Duodenal mucosa (tissue), 2 donors: ENCODE results near the gene SCAF8.
"Not testable (repeated sequence)": the region's sequence is repeated elsewhere in the genome, so short reads cannot be mapped to it uniquely, and the experiment has no call there.

Source experiments
- H3K27ac ChIP-seq: one replicate; pipeline ENCODE4 v1.7.0; 2013; ENCODE audit warnings: low read depth, low read length
- H3K27me3 ChIP-seq, 2 donors: one replicate each; pipeline ENCODE4 v1.7.0; 2013; ENCODE audit warnings: low read length in 2 of 2, control low read depth in 1 of 2; ENCODE audit not compliant: insufficient read depth in 2 of 2, control insufficient read depth in 1 of 2
- H3K36me3 ChIP-seq, 2 donors: one replicate each; pipeline ENCODE4 v1.7.0; 2013; ENCODE audit warnings: low read length in 2 of 2, control low read depth in 1 of 2; ENCODE audit not compliant: insufficient read depth in 2 of 2, control insufficient read depth in 1 of 2
- H3K4me1 ChIP-seq, 2 donors: one replicate each; pipeline ENCODE4 v1.7.0; 2013; ENCODE audit warnings: low read length in 2 of 2, control low read depth in 1 of 2; ENCODE audit not compliant: insufficient read depth in 2 of 2, control insufficient read depth in 1 of 2
- H3K4me3 ChIP-seq, 2 donors: one replicate each; pipeline ENCODE4 v1.7.0; 2013; ENCODE audit warnings: low read length in 2 of 2, low read depth in 1 of 2
- H3K9ac ChIP-seq, 2 donors: one replicate each; pipeline ENCODE4 v1.7.0; 2013; ENCODE audit warnings: low read length in 2 of 2, low read depth in 1 of 2
- H3K9me3 ChIP-seq, 2 donors: one replicate each; pipeline ENCODE4 v1.7.0; 2013; ENCODE audit warnings: low read length in 2 of 2, control low read depth in 1 of 2; ENCODE audit not compliant: control insufficient read depth in 1 of 2

SCAF8 gene

DNA sequence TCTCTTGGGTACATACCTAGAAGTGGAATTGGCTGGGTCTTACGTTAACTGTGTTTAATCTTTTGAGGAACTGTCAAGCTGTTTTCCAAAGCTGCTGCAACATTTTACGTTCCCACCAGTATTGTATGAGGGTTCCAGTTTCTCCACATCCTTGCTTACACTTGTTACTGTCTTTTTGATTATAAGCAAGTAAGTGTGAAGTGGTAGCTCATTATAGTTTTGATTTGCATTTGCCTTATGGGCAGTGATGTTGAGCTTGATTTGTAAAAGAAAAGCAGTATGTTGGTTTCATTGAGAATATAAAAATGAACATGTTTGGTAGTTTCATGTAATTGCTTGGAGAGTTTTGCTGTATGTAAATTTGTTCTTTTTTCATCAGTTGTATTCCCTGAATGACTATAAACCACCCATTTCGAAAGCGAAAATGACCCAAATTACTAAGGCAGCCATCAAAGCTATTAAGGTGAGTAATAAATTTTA lies 40.4 kb downstream of the SCAF8 start:
- Histone ChIP-seq H3K27ac (no peak overlapping the region), H3K4me1 (peaks cover 3% of the 10 kb centered on the region in 2 donors), H3K9me3 (no peaks in the 10 kb centered on the region), H3K36me3 (no peaks in the 10 kb centered on the region), H3K9ac (no peak overlapping the region), H3K4me3 (no peak overlapping the region), H3K27me3 (no peaks in the 10 kb centered on the region)

DNA sequence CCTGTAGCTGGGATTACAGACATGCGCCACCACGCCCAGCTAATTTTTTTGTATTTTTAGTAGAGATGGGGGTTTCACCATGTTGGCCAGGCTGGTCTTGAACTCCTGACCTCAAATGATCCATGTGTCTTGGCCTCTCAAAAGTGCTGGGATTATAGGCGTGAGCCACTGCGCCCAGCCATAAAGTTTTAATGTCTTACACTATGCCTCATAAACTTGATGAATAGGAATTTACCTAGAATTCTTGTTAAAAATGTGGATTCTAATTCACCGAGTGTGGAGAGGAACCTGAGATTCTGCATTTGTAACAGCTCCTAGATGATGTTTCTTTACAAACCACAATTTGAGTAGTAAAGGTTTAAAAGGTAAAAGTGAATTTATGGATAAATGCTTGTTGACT lies 45.9 kb downstream of the SCAF8 start:
- H3K27ac ChIP-seq, H3K4me1 ChIP-seq, H3K9ac ChIP-seq, H3K4me3 ChIP-seq, H3K9me3 ChIP-seq, H3K27me3 ChIP-seq: not testable (repeated sequence)
- peaks cover 0 to 28% of the 10 kb centered on the region in 2 donors for H3K36me3 ChIP-seq

DNA sequence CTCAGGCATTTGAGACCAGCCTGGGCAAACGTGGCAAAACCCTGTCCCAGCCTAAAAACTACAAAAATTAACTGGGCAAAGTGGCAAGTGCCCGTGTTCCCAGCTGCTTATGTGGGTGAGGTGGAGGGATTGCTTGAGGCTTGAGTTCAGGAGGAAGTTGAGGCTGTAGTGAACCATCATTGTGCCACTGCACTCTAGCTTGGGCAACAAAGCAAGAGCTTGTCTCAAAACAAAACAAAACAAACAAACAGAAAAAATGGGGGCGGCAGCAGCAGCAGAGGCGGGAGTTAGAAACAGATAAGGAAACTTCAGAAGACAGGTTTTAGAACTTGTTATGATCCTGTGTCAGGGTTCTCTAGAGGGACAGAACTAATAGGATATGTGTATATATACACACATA lies 49.0 kb downstream of the SCAF8 start:
- Histone ChIP-seq H3K27me3 (no peaks in the 10 kb centered on the region), H3K36me3 (peaks cover 0 to 32% of the 10 kb centered on the region in 2 donors), H3K4me3 (no peak overlapping the region), H3K4me1 (no peaks in the 10 kb centered on the region), H3K9me3 (no peaks in the 10 kb centered on the region), H3K9ac (no peak overlapping the region), H3K27ac (no peak overlapping the region)

DNA sequence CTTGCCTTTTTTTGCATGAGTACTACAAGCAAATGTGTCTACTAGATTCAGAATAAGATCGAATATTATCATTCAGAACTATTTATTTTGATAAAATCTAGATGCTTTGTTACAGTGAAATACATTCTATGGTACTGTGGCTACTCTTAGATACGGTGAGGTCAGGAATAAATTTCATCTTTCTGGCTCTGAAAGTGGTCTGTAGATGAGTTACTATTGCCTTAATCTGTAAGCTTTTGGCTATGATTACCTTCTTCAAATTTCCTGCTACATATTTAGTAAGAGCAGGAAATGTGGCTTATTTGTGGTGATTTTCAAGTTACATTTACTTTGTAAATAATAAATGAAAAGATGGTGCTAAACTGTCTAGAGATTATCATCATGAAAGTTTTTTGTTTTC lies 50.0 kb downstream of the SCAF8 start:
- H3K36me3 ChIP-seq, result peaks cover 0 to 32% of the 10 kb centered on the region in 2 donors
- H3K9ac ChIP-seq, result no peak overlapping the region
- no peaks in the 10 kb centered on the region for H3K9me3 ChIP-seq
- H3K27me3 ChIP-seq, result no peaks in the 10 kb centered on the region
- H3K4me1 ChIP-seq, result no peaks in the 10 kb centered on the region
- no peak overlapping the region for H3K4me3 ChIP-seq
- no peak overlapping the region for H3K27ac ChIP-seq

DNA sequence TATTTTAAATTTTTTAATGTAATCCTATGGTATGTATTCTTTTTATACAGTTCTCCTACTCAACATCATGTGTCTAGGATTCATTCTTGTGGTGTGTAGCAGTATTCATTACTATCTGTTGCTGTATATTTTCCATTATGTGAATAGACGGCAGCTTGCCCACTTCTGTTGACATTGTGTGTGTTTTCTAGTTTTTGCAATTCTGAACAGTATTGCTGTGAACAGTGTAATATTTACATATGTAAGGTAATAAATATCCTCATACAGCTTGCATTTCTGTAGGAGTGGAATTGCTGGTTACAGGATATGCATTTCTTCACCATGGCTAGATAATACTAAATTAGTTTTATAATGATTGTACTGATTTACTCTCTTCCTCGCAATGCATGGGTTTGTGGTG lies 51.9 kb downstream of the SCAF8 start:
- no peak overlapping the region for H3K27ac ChIP-seq
- no peaks in the 10 kb centered on the region for H3K4me1 ChIP-seq

DNA sequence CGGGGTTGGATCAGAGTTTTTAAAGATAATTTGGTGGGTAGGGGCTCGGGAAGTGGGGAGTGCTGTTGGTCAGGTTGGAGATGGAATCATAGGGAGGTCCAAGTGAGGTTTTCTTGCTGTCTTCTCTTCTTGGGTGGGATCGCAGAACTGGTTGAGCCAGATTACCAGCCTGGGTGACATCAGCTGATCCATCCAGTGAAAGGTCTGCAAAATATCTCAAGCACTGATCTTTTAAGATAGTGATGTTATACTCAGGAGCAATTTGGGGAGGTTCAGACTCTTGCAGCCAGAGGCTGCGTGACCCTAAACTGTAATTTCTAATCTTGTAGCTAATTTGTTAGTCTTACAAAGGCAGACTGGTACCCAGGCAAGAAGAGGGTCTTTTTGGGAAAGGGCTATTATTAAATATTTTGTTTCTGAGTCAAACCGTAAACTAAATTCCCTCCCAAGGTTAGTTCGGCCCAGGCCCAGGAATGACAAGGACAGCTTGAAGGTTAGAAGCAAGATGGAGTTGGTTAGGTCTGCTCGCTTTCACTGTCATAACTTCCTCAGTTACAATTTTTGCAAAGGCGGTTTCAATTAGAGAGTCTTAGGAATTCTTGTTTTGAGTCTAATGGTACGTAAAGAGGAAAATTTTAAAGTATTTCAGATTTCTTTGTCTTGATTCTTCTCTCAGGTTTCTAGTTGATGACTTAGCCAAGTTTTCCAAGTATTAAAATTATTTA lies 53.1 kb downstream of the SCAF8 start:
- H3K36me3 ChIP-seq, result peaks cover 0 to 15% of the 10 kb centered on the region in 2 donors
- H3K9ac ChIP-seq, result no peak overlapping the region
- H3K27ac ChIP-seq, result no peak overlapping the region
- H3K27me3 ChIP-seq, result no peaks in the 10 kb centered on the region
- H3K4me1 ChIP-seq, result no peaks in the 10 kb centered on the region
- H3K4me3 ChIP-seq, result no peak overlapping the region
- no peaks in the 10 kb centered on the region for H3K9me3 ChIP-seq

More for the DNA sequence above, 51.9 kb downstream of the SCAF8 start:
- H3K9me3 ChIP-seq, result no peaks in the 10 kb centered on the region
- no peaks in the 10 kb centered on the region for H3K27me3 ChIP-seq
- H3K36me3 ChIP-seq, result peaks cover 0 to 21% of the 10 kb centered on the region in 2 donors
- no peak overlapping the region for H3K4me3 ChIP-seq
- no peak overlapping the region for H3K9ac ChIP-seq

DNA sequence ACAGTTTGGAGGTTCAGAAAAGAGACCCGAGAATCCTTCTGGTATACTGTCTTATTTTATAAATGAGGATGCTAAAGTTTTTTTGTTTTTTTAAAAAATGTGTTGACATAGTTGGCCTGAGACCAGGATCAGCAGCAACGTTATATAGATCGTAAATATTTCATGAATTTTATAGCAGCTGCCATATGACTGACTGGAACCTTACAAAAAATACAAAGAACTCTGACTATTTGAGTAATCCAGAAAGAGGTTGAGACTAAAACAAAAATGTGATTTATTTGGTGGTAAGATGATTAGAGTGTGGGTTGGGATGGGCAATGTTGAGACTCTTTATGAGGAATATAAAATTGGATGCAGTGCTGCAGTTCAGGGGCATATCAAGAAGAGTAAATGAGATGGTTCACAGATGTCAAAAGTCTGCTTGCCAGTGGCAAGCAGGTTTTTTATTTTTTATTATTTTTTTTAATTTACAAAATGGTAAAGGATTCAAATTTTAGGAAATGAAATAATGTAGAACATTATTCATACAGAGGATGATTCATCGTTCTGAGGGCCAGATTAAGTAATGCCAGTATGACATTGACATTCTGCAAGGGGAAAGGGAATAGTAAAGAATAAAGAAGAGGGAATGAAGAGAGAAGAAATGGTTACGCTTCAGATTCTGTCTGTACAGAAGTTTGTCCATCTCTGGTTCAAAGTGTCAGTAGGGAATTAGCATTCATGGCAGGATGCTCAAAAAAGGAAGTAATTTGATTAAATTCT lies 58.5 kb downstream of the SCAF8 start:
- Histone ChIP-seq H3K4me3 (no peak overlapping the region), H3K27me3 (no peaks in the 10 kb centered on the region), H3K27ac (no peak overlapping the region), H3K36me3 (peaks cover 4 to 21% of the 10 kb centered on the region in 2 donors), H3K4me1 (no peaks in the 10 kb centered on the region), H3K9me3 (no peaks in the 10 kb centered on the region), H3K9ac (no peak overlapping the region)

DNA sequence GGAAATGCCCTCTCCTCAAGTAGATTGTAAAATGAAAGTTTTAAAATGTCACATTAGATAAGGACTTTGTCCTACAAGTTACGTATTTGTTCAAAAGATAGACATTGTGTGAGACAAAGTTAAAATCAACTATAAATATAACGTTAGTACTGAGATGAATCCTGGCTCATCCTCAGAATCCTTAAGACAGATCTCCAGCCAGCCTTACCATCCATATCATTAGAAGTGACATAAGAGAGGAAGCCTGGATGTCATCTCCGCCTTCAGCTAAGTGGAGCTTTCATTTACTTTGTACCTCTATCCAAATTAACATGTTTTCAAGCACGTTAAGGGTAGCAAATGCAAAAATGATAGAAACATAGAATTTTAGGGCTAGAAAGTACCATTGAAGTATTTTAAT lies 59.1 kb downstream of the SCAF8 start:
- Histone ChIP-seq H3K27ac (no peak overlapping the region), H3K4me3 (no peak overlapping the region), H3K4me1 (no peaks in the 10 kb centered on the region), H3K9ac (no peak overlapping the region), H3K27me3 (no peaks in the 10 kb centered on the region), H3K9me3 (no peaks in the 10 kb centered on the region), H3K36me3 (peaks cover 4 to 22% of the 10 kb centered on the region in 2 donors)

DNA sequence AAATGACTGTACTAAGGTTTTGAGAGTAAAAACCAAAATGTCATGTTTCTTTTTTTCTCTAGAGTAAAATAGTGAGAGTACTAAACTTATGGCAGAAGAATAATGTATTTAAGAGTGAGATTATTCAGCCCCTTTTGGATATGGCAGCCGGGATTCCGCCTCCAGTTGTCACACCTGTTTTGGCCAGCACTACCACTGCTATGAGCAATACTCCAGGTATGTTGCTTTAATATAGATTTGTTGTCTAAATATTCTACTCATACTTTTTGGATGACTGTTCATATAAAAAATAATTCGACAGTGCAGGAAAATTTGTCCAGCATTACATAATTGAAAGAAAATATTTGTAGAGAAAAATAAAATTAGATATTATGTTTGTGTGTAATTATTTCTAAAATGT lies 59.5 kb downstream of the SCAF8 start:
- no peaks in the 10 kb centered on the region for H3K4me1 ChIP-seq
- no peak overlapping the region for H3K4me3 ChIP-seq
- peaks cover 4 to 26% of the 10 kb centered on the region in 2 donors for H3K36me3 ChIP-seq
- no peak overlapping the region for H3K27ac ChIP-seq
- H3K27me3 ChIP-seq, result no peaks in the 10 kb centered on the region
- no peaks in the 10 kb centered on the region for H3K9me3 ChIP-seq
- no peak overlapping the region for H3K9ac ChIP-seq

DNA sequence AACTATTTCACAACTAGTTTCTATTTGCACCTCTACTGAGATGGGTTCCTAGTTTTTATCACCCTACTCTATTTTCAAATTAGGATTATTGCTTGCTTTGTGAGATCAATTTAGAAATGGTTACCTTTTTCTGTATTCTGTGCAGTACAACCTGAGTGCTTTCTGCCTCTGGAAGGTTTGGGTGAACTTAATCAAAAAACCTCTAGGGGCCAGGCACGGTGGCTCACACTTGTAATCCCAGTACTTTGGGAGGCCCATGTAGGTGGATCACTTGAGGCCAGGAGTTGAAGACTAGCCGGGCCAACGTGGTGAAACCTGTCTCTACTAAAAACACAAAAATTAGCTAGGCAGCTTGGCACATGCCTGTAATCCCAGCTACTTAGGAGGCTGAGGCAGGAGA lies 63.3 kb downstream of the SCAF8 start:
- Histone ChIP-seq H3K36me3 (peaks cover 4 to 49% of the 10 kb centered on the region in 2 donors), H3K4me3 (no peak overlapping the region), H3K9ac (no peak overlapping the region), H3K4me1 (no peaks in the 10 kb centered on the region), H3K27me3 (no peaks in the 10 kb centered on the region), H3K27ac (no peak overlapping the region), H3K9me3 (no peaks in the 10 kb centered on the region)
